Neuronal stem cell (in vitro differentiated cells): ENCODE results near the gene UMAD1.

Source experiments
- DNase-seq: peaks from one replicate; pipeline ENCODE4 v3.0.0-alpha.2; 2013; ENCODE audit warnings: low spot score
- H2AFZ ChIP-seq: one replicate; pipeline ENCODE4 v1.6.1; 2013; ENCODE audit warnings: mild to moderate bottlenecking, low read length, inconsistent platforms
- H2AK5ac ChIP-seq: 2 replicates; pipeline ENCODE4 v1.6.1; 2013; ENCODE audit warnings: low read depth, mild to moderate bottlenecking, inconsistent platforms, low read length, moderate library complexity, mixed read lengths
- H2BK120ac ChIP-seq: 2 replicates; pipeline ENCODE4 v1.6.1; 2013; ENCODE audit warnings: low read depth, mild to moderate bottlenecking, inconsistent platforms, low read length, moderate library complexity, mixed read lengths
- H2BK12ac ChIP-seq: one replicate; pipeline ENCODE4 v1.6.1; 2013; ENCODE audit warnings: low read length, inconsistent platforms
- H2BK15ac ChIP-seq: 2 replicates; pipeline ENCODE4 v1.6.1; 2013; ENCODE audit warnings: mild to moderate bottlenecking, low read length, inconsistent platforms, mixed read lengths
- H2BK5ac ChIP-seq: one replicate; pipeline ENCODE4 v1.6.1; 2013; ENCODE audit warnings: inconsistent platforms, mild to moderate bottlenecking, low read length, moderate library complexity
- H3K14ac ChIP-seq: one replicate; pipeline ENCODE4 v1.6.1; 2013; ENCODE audit warnings: low read length, inconsistent platforms
- H3K18ac ChIP-seq: 2 replicates; pipeline ENCODE4 v1.6.1; 2013; ENCODE audit warnings: low read length, inconsistent platforms
- H3K23ac ChIP-seq: 2 replicates; pipeline ENCODE4 v1.6.1; 2013; ENCODE audit warnings: low read depth, mild to moderate bottlenecking, mixed read lengths, low read length, inconsistent platforms; ENCODE audit not compliant: poor library complexity
- H3K27ac ChIP-seq: replicated peaks from 3 replicates; pipeline ENCODE4 v1.5.1; 2013; ENCODE audit warnings: low read length, inconsistent platforms
- H3K27me3 ChIP-seq, 3 experiments: 2 replicates each; pipeline ENCODE4 v1.6.1; 2013; ENCODE audit warnings: low read length in 3 of 3, mild to moderate bottlenecking in 2 of 3, inconsistent platforms in 1 of 3, low read depth in 1 of 3, mixed read lengths in 1 of 3, moderate library complexity in 1 of 3; ENCODE audit not compliant: control insufficient read depth in 3 of 3, insufficient read depth in 3 of 3
- H3K36me3 ChIP-seq, 2 donors: replicated peaks in 1 of 2; 2 replicates each; pipeline ENCODE4 v1.6.1; 2013; ENCODE audit warnings: low read length in 2 of 2; ENCODE audit not compliant: control insufficient read depth in 2 of 2, insufficient read depth in 2 of 2
- H3K4ac ChIP-seq: 2 replicates; pipeline ENCODE4 v1.6.1; 2013; ENCODE audit warnings: inconsistent platforms, mild to moderate bottlenecking, low read length, moderate library complexity
- H3K4me1 ChIP-seq, 2 donors: 1 replicate in 1 of 2; 2 replicates in 1 of 2; pipeline ENCODE4 v1.6.1; 2013; ENCODE audit warnings: low read length in 2 of 2, low read depth in 1 of 2; ENCODE audit not compliant: control insufficient read depth in 2 of 2, insufficient read depth in 1 of 2
- H3K4me2 ChIP-seq: one replicate; pipeline ENCODE4 v1.6.1; 2013; ENCODE audit warnings: mild to moderate bottlenecking, low read length, inconsistent platforms; ENCODE audit not compliant: insufficient read depth, poor library complexity, severe bottlenecking
- H3K4me3 ChIP-seq, 2 donors: 2 replicates each; pipeline ENCODE4 v1.5.1; 2013; ENCODE audit warnings: low read length in 2 of 2, mild to moderate bottlenecking in 2 of 2, inconsistent platforms in 1 of 2, moderate library complexity in 1 of 2
- H3K79me1 ChIP-seq: one replicate; pipeline ENCODE4 v1.6.1; 2013; ENCODE audit warnings: low read depth, mild to moderate bottlenecking, inconsistent platforms, low read length, moderate library complexity
- H3K9ac ChIP-seq: one replicate; pipeline ENCODE4 v1.6.1; 2013; ENCODE audit warnings: mild to moderate bottlenecking, low read depth, low read length, inconsistent platforms; ENCODE audit not compliant: poor library complexity
- H3K9me3 ChIP-seq, 2 donors: replicated peaks in 1 of 2; 2 replicates each; pipeline versions ENCODE3 to v1.6.1; 2013; ENCODE audit warnings: low read length in 2 of 2, mild to moderate bottlenecking in 2 of 2, inconsistent platforms in 1 of 2, low read depth in 1 of 2, mixed read lengths in 1 of 2, moderate library complexity in 1 of 2; ENCODE audit not compliant: control insufficient read depth in 2 of 2, insufficient read depth in 1 of 2
- H4K8ac ChIP-seq: one replicate; pipeline ENCODE4 v1.6.1; 2013; ENCODE audit warnings: low read depth, mild to moderate bottlenecking, inconsistent platforms, low read length, moderate library complexity
- H4K91ac ChIP-seq: one replicate; pipeline ENCODE4 v1.6.1; 2013; ENCODE audit warnings: low read length, low read depth, mild to moderate bottlenecking, inconsistent platforms; ENCODE audit not compliant: poor library complexity
- WGBS, 2 donors: extraction: QIAGEN DNeasy Blood & Tissue Kit; methylation state at CpG; one replicate each; pipeline ENCODE4 v1.1.7; 2013; ENCODE audit warnings: missing lambda C conversion rate in 2 of 2, mixed read lengths in 1 of 2; ENCODE audit not compliant: insufficient read length in 2 of 2, insufficient replicate concordance in 1 of 2; ENCODE audit errors: extremely low coverage in 2 of 2; 5-methylcytosine and 5-hydroxymethylcytosine counted together

Gene UMAD1

GRCh38 chr7:7789551-7789988, 149.0 kb downstream of the UMAD1 start:
- WGBS, 2 donors, result no CpG with 5 or more reads among the region's 3 CpGs
- Histone ChIP-seq H3K4me3 (no peak overlapping the region), H2AFZ (no peak overlapping the region), H3K9ac (no peak overlapping the region), H2BK15ac (no peak overlapping the region), H3K18ac (no peak overlapping the region), H3K23ac (no peak overlapping the region), H3K4me1 (peaks cover 5 to 6% of the 10 kb centered on the region in 2 donors), H2BK12ac (no peak overlapping the region), H3K27me3 (no peaks in the 10 kb centered on the region), H3K27ac (no peak overlapping the region), H3K9me3 (no peaks in the 10 kb centered on the region), H3K79me1 (no peaks in the 10 kb centered on the region), H4K91ac (no peak overlapping the region), H3K14ac (no peak overlapping the region), H2BK120ac (no peak overlapping the region), H3K4ac (no peak overlapping the region), H3K36me3 (no peaks in the 10 kb centered on the region), H4K8ac (no peak overlapping the region), H2AK5ac (no peak overlapping the region), H2BK5ac (no peak overlapping the region), H3K4me2 (no peak overlapping the region)
- no peak for DNase-seq

DNA sequence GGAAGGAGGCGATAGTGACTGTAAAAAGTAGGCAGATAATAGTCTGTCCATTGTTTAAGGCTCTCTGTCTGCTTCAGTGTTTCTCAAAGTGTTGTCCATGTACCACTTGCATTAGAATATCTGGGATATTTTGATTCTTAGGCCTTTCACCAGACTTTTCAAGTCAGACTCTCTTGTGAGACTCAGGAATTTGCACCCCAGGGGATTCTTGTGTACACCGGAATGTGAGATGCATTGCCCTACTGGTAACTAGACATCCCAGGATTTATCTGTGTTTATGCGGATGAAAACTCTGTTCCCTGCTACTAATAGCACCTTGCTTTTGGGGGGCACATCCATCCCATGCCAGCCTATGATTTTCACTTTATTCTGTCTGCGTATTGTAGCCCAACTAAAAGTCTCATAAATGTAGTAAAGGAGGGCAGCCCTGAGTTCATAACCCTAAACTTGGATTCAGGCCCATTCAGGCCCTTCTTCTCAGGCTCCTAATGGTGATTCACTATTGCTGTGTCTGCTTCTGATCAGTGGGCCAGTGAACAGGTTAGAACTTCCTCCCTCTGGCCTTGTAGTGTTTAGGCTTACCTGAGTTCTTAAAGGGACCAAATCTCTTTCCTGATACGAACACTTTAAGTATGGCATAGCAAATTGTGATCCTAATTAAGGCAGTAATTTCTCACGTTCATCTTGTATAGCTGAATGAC, 149.6 kb downstream of the UMAD1 start:
- H3K27ac ChIP-seq, result no peak overlapping the region
- H2BK5ac ChIP-seq, result no peak overlapping the region
- 100% methylated on average over 1 of the region's 6 CpGs; no CpG with 5 or more reads in 1 of the 2 donors for WGBS, 2 donors
- no peak overlapping the region for H4K8ac ChIP-seq
- no peaks in the 10 kb centered on the region for H3K27me3 ChIP-seq
- no peak overlapping the region for H2BK15ac ChIP-seq
- H3K4me3 ChIP-seq, result no peak overlapping the region
- H3K18ac ChIP-seq, result no peak overlapping the region
- no peak overlapping the region for H3K9ac ChIP-seq
- DNase-seq, result no peak
- no peak overlapping the region for H2BK12ac ChIP-seq
- no peaks in the 10 kb centered on the region for H3K9me3 ChIP-seq
- no peak overlapping the region for H2AK5ac ChIP-seq
- H3K79me1 ChIP-seq, result no peaks in the 10 kb centered on the region
- no peaks in the 10 kb centered on the region for H3K36me3 ChIP-seq
- H3K4me1 ChIP-seq, result peaks cover 4 to 5% of the 10 kb centered on the region in 2 donors
- H3K4ac ChIP-seq, result no peak overlapping the region
- no peak overlapping the region for H3K14ac ChIP-seq
- no peak overlapping the region for H4K91ac ChIP-seq
- H2AFZ ChIP-seq, result no peak overlapping the region
- no peak overlapping the region for H3K4me2 ChIP-seq
- no peak overlapping the region for H2BK120ac ChIP-seq
- no peak overlapping the region for H3K23ac ChIP-seq

- H3K4me3 ChIP-seq, result no peak overlapping the region
- H2BK12ac ChIP-seq, result no peak overlapping the region
- no peak overlapping the region for H3K18ac ChIP-seq
- no peak overlapping the region for H3K14ac ChIP-seq
- no peak overlapping the region for H4K8ac ChIP-seq
- H3K9ac ChIP-seq, result no peak overlapping the region
- H2AK5ac ChIP-seq, result no peak overlapping the region
- H3K4me1 ChIP-seq, result no peaks in the 10 kb centered on the region
- no CpG with 5 or more reads among the region's 5 CpGs for WGBS, 2 donors
- H2BK120ac ChIP-seq, result no peak overlapping the region
- H2AFZ ChIP-seq, result no peak overlapping the region
- H3K27me3 ChIP-seq, result no peaks in the 10 kb centered on the region
- no peak for DNase-seq
- no peak overlapping the region for H4K91ac ChIP-seq
- H3K23ac ChIP-seq, result no peak overlapping the region
- no peaks in the 10 kb centered on the region for H3K9me3 ChIP-seq
- H3K27ac ChIP-seq, result no peak overlapping the region
- H2BK5ac ChIP-seq, result no peak overlapping the region
- no peaks in the 10 kb centered on the region for H3K36me3 ChIP-seq
- H3K4ac ChIP-seq, result no peak overlapping the region
- no peaks in the 10 kb centered on the region for H3K79me1 ChIP-seq
- no peak overlapping the region for H3K4me2 ChIP-seq
- no peak overlapping the region for H2BK15ac ChIP-seq
These were observed 151.0 kb downstream of the UMAD1 start for GRCh38 chr7:7791523-7791922.

- no peaks in the 10 kb centered on the region for H3K36me3 ChIP-seq
- no peak for DNase-seq
- H3K9me3 ChIP-seq, result no peaks in the 10 kb centered on the region
- no peak overlapping the region for H2BK5ac ChIP-seq
- H4K8ac ChIP-seq, result no peak overlapping the region
- H4K91ac ChIP-seq, result no peak overlapping the region
- H3K4me3 ChIP-seq, result no peak overlapping the region
- no peak overlapping the region for H3K23ac ChIP-seq
- H3K79me1 ChIP-seq, result no peaks in the 10 kb centered on the region
- no peaks in the 10 kb centered on the region for H3K27me3 ChIP-seq
- H3K9ac ChIP-seq, result no peak overlapping the region
- H3K4ac ChIP-seq, result no peak overlapping the region
- no CpG with 5 or more reads among the region's 1 CpG for WGBS, 2 donors
- H2BK120ac ChIP-seq, result no peak overlapping the region
- no peak overlapping the region for H2AK5ac ChIP-seq
- no peaks in the 10 kb centered on the region for H3K4me1 ChIP-seq
- H3K18ac ChIP-seq, result no peak overlapping the region
- H2BK15ac ChIP-seq, result no peak overlapping the region
- H2BK12ac ChIP-seq, result no peak overlapping the region
- no peak overlapping the region for H3K14ac ChIP-seq
- H2AFZ ChIP-seq, result no peak overlapping the region
- no peak overlapping the region for H3K4me2 ChIP-seq
- H3K27ac ChIP-seq, result no peak overlapping the region
These were observed 151.5 kb downstream of the UMAD1 start for GRCh38 chr7:7792056-7792455.
